OCI-LY1 (cell line): Measurements from ENCODE around the gene ATP8A2.

Experiments
- H2AFZ ChIP-seq: fragments of 200-600 bp; sonication (generic), shearing (Covaris generic); 2 replicates; pipeline ENCODE4 v1.6.0; 2014; ENCODE audit warnings: antibody characterized with exemption, mild to moderate bottlenecking, low read length
- H3F3A ChIP-seq: fragments of 200-600 bp; sonication (generic), shearing (Covaris generic); 2 replicates; pipeline ENCODE4 v1.6.0; 2014; ENCODE audit warnings: mild to moderate bottlenecking, antibody characterized with exemption, low read length, moderate library complexity; ENCODE audit not compliant: insufficient read depth
- H3K27ac ChIP-seq: fragments of 200-600 bp; sonication (generic); 2 replicates; pipeline ENCODE4 v1.5.1; 2014; ENCODE audit warnings: low read length, mixed run types, mild to moderate bottlenecking, low read depth; ENCODE audit not compliant: poor library complexity, severe bottlenecking
- H3K27me3 ChIP-seq: fragments of 200-600 bp; sonication (generic); 2 replicates; pipeline ENCODE4 v1.6.0; 2014; ENCODE audit warnings: antibody characterized with exemption, mild to moderate bottlenecking, low read length, moderate library complexity; ENCODE audit not compliant: insufficient read depth
- H3K36me3 ChIP-seq: fragments of 200-600 bp; sonication (generic); 2 replicates; pipeline ENCODE4 v1.6.1; 2014; ENCODE audit warnings: mild to moderate bottlenecking, antibody characterized with exemption, low read length, moderate library complexity, mixed read lengths; ENCODE audit not compliant: insufficient read depth
- H3K4me1 ChIP-seq: fragments of 200-600 bp; sonication (generic); 2 replicates; pipeline ENCODE4 v1.5.1; 2014; ENCODE audit warnings: mild to moderate bottlenecking, low read length, moderate library complexity; ENCODE audit not compliant: insufficient read depth, severe bottlenecking
- H3K4me2 ChIP-seq: fragments of 200-600 bp; sonication (generic), shearing (Covaris generic); 2 replicates; pipeline ENCODE4 v1.6.1; 2014; ENCODE audit warnings: low read length
- H3K4me3 ChIP-seq: fragments of 200-600 bp; sonication (generic); 2 replicates; pipeline ENCODE4 v1.5.1; 2014; ENCODE audit warnings: low read length, low read depth, mild to moderate bottlenecking, mixed read lengths; ENCODE audit not compliant: poor library complexity, severe bottlenecking
- H3K79me2 ChIP-seq: fragments of 200-600 bp; shearing (Covaris generic); 2 replicates; pipeline ENCODE4 v1.6.1; 2016; ENCODE audit warnings: mixed run types, low read length, mixed read lengths; ENCODE audit not compliant: insufficient read depth
- H3K9ac ChIP-seq: fragments of 200-600 bp; sonication (generic), shearing (Covaris generic); 2 replicates; pipeline ENCODE4 v1.6.1; 2014; ENCODE audit warnings: mild to moderate bottlenecking, low read length, mixed read lengths
- H3K9me2 ChIP-seq: fragments of 200-600 bp; sonication (generic), shearing (Covaris generic); 2 replicates; pipeline ENCODE4 v1.6.1; 2014; ENCODE audit warnings: low read depth, mild to moderate bottlenecking, low read length, mixed read lengths
- H3K9me3 ChIP-seq: fragments of 200-600 bp; shearing (Covaris generic); 2 replicates; pipeline ENCODE4 v1.6.1; 2014; ENCODE audit warnings: low read length, mixed read lengths
- H4K20me1 ChIP-seq: fragments of 200-600 bp; sonication (generic), shearing (Covaris generic); 2 replicates; pipeline ENCODE4 v1.6.0; 2016; ENCODE audit warnings: mild to moderate bottlenecking, low read length; ENCODE audit not compliant: insufficient read depth
- CTCF ChIP-seq: fragments of 200-600 bp; sonication (generic), shearing (Covaris generic); IDR thresholded peaks from 2 replicates; pipeline ENCODE4 v1.5.1; 2017; ENCODE audit warnings: mild to moderate bottlenecking, antibody characterized with exemption, low read length, moderate library complexity, mixed read lengths
- EZH2 ChIP-seq: fragments of 200-600 bp; sonication (generic), shearing (Covaris generic); IDR thresholded peaks from 2 replicates; pipeline ENCODE4 v1.8.0; 2017; ENCODE audit warnings: borderline replicate concordance, mixed run types, mild to moderate bottlenecking, antibody characterized with exemption, low read length, moderate library complexity, mixed read lengths

ATP8A2 gene

GRCh38 chr13:25598421-25598820, 226.6 kb downstream of the ATP8A2 start:
- Histone ChIP-seq H3K36me3 (no peaks in the 10 kb centered on the region), H2AFZ (no peak overlapping the region), H3K4me3 (no peak overlapping the region), H3F3A (no peaks in the 10 kb centered on the region), H3K4me2 (no peak overlapping the region), H4K20me1 (no peaks in the 10 kb centered on the region), H3K27me3 (no peaks in the 10 kb centered on the region; the same call in 1 of the 2 replicates), H3K27ac (no peak overlapping the region), H3K9me3 (no peaks in the 10 kb centered on the region), H3K9ac (no peak overlapping the region), H3K9me2 (no peaks in the 10 kb centered on the region), H3K79me2 (no peaks in the 10 kb centered on the region), H3K4me1 (no peaks in the 10 kb centered on the region)
- TF ChIP-seq CTCF (no peak), EZH2 (no peak)

DNA sequence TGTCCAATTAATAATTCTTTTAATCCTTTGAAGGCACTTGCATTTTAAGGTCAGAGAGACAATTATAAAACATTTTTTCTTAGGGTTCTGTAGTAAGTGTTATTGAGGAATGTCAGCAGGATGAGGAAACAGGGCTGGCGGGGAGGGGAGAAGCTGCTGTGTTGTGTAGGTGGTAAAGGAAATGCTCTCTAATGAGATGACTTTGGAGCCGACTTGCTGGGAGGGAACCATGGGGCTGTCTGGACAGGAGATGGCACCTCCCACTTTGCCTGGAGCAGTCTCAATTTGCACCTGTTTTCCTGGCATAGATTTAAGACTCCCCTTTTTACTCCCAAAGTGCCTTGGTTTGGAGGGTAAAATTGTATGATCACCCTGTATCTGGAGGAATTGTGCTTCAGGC, 230.4 kb downstream of the ATP8A2 start:
- Histone ChIP-seq H3K9me2 (no peaks in the 10 kb centered on the region), H2AFZ (no peak overlapping the region), H3K79me2 (no peaks in the 10 kb centered on the region), H3K36me3 (no peaks in the 10 kb centered on the region), H3K9me3 (no peaks in the 10 kb centered on the region), H3K4me2 (no peak overlapping the region), H3K27me3 (no peaks in the 10 kb centered on the region; the same call in 1 of the 2 replicates), H3K27ac (no peak overlapping the region), H4K20me1 (no peaks in the 10 kb centered on the region), H3K4me1 (no peaks in the 10 kb centered on the region), H3F3A (no peaks in the 10 kb centered on the region), H3K9ac (no peak overlapping the region), H3K4me3 (no peak overlapping the region)
- TF ChIP-seq CTCF, result no peak
- TF ChIP-seq EZH2, result no peak

- H3K36me3 ChIP-seq, result no peaks in the 10 kb centered on the region
- H3K27me3 ChIP-seq, result no peaks in the 10 kb centered on the region; the same call in 1 of the 2 replicates
- TF ChIP-seq EZH2 (no peak), CTCF (no peak)
- no peaks in the 10 kb centered on the region for H3F3A ChIP-seq
- no peaks in the 10 kb centered on the region for H3K4me1 ChIP-seq
- H2AFZ ChIP-seq, result no peak overlapping the region
- H3K27ac ChIP-seq, result no peak overlapping the region
- H3K4me2 ChIP-seq, result no peak overlapping the region
- H4K20me1 ChIP-seq, result no peaks in the 10 kb centered on the region
- no peak overlapping the region for H3K9ac ChIP-seq
- H3K9me2 ChIP-seq, result no peaks in the 10 kb centered on the region
- no peak overlapping the region for H3K4me3 ChIP-seq
- H3K79me2 ChIP-seq, result no peaks in the 10 kb centered on the region
- H3K9me3 ChIP-seq, result no peaks in the 10 kb centered on the region
Observed at GRCh38 chr13:25604106-25604505, 232.3 kb downstream of the ATP8A2 start.
